Measurements from ENCODE around the gene SYT17.
"Not testable (repeated sequence)": the region's sequence is repeated elsewhere in the genome, so short reads cannot be mapped to it uniquely, and the experiment has no call there.

The SYT17 gene

GRCh38 chr16:19175492-19176262, 7.6 kb downstream of the SYT17 start:
- DNase-seq = no peak

GRCh38 chr16:19177111-19177739, 9.2 kb downstream of the SYT17 start:
- DNase-seq = peak; percentile 44

GRCh38 chr16:19179546-19180490, 11.8 kb downstream of the SYT17 start:
- peak; percentile 13 for DNase-seq

- no peak for DNase-seq
These were observed 12.7 kb downstream of the SYT17 start for GRCh38 chr16:19180741-19181140.

- DNase-seq = no peak
These were observed 14.4 kb downstream of the SYT17 start for GRCh38 chr16:19182481-19182880.

GRCh38 chr16:19183187-19183586, 15.1 kb downstream of the SYT17 start:
- DNase-seq = no peak

- DNase-seq = no peak
These were observed 16.9 kb downstream of the SYT17 start for GRCh38 chr16:19184823-19185509.

GRCh38 chr16:19185510-19185851, 17.4 kb downstream of the SYT17 start:
- DNase-seq = no peak

- no peak for DNase-seq
These were observed 18.4 kb downstream of the SYT17 start for GRCh38 chr16:19186408-19186807.

GRCh38 chr16:19187961-19188360, 19.9 kb downstream of the SYT17 start:
- not testable (repeated sequence) for DNase-seq

GRCh38 chr16:19188406-19188805, 20.4 kb downstream of the SYT17 start:
- DNase-seq = no peak

GRCh38 chr16:19192865-19193264, 24.8 kb downstream of the SYT17 start:
- DNase-seq = no peak

GRCh38 chr16:19196871-19197270, 28.8 kb downstream of the SYT17 start:
- DNase-seq = no peak

GRCh38 chr16:19203374-19203966, 35.4 kb downstream of the SYT17 start:
- no peak for DNase-seq

- DNase-seq = peak; percentile 36
These were observed 42.4 kb downstream of the SYT17 start for GRCh38 chr16:19210280-19210924.

- DNase-seq = no peak
These were observed 42.9 kb downstream of the SYT17 start for GRCh38 chr16:19210968-19211367.

GRCh38 chr16:19212059-19212458, 44.0 kb downstream of the SYT17 start:
- DNase-seq = no peak

- DNase-seq = no peak
These were observed 45.8 kb downstream of the SYT17 start for GRCh38 chr16:19213885-19214284.

- DNase-seq = no peak
These were observed 47.7 kb downstream of the SYT17 start for GRCh38 chr16:19215705-19216104.

GRCh38 chr16:19218581-19218980, 50.5 kb downstream of the SYT17 start:
- DNase-seq = no peak

- no peak for DNase-seq
These were observed 51.8 kb downstream of the SYT17 start for GRCh38 chr16:19219836-19220235.
